Ectodermal cell (in vitro differentiated cells): ENCODE measurements around the gene VPS18.

Experiments
- H3K27ac ChIP-seq: 2 replicates; pipeline ENCODE4 v1.7.0; 2013; ENCODE audit warnings: mild to moderate bottlenecking, low read depth, low read length; ENCODE audit not compliant: insufficient read depth, poor library complexity, severe bottlenecking
- H3K27me3 ChIP-seq: 2 replicates; pipeline ENCODE4 v1.7.0; 2013; ENCODE audit warnings: mild to moderate bottlenecking, low read length; ENCODE audit not compliant: insufficient read depth, control insufficient read depth, poor library complexity, severe bottlenecking
- H3K36me3 ChIP-seq: one replicate; pipeline ENCODE4 v1.7.0; 2013; ENCODE audit warnings: low read length; ENCODE audit not compliant: control insufficient read depth, insufficient read depth
- H3K4me1 ChIP-seq: one replicate; pipeline ENCODE4 v1.7.0; 2013; ENCODE audit warnings: low read length; ENCODE audit not compliant: control insufficient read depth, insufficient read depth
- H3K4me3 ChIP-seq: 2 replicates; pipeline ENCODE4 v1.7.0; 2013; ENCODE audit warnings: low read depth, low read length, control low read depth; ENCODE audit not compliant: insufficient read depth
- H3K9me3 ChIP-seq: 2 replicates; pipeline ENCODE4 v1.7.0; 2013; ENCODE audit warnings: mild to moderate bottlenecking, low read length, moderate library complexity; ENCODE audit not compliant: control insufficient read depth
- WGBS, 2 experiments: methylation state at CpG; one replicate each; pipeline ENCODE4 v1.1.7; 2013; ENCODE audit warnings: missing lambda C conversion rate in 2 of 2; 5-methylcytosine and 5-hydroxymethylcytosine counted together

The VPS18 gene

GRCh38 chr15:40936709-40937666 lies 42.7 kb downstream of the VPS18 start:
- Histone ChIP-seq H3K36me3 (no peaks in the 10 kb centered on the region), H3K27ac (no peak overlapping the region), H3K27me3 (peaks cover 46% of the 10 kb centered on the region), H3K4me3 (no peak overlapping the region), H3K4me1 (peaks cover 18% of the 10 kb centered on the region), H3K9me3 (no peaks in the 10 kb centered on the region)
- 78 to 83% methylated on average over 15 of the region's 15 CpGs for WGBS, 2 experiments

- Histone ChIP-seq H3K9me3 (no peaks in the 10 kb centered on the region), H3K4me3 (no peak overlapping the region), H3K4me1 (peaks cover 23% of the 10 kb centered on the region), H3K27me3 (peaks cover 46% of the 10 kb centered on the region), H3K27ac (no peak overlapping the region), H3K36me3 (no peaks in the 10 kb centered on the region)
- 81 to 84% methylated on average over 19 of the region's 19 CpGs for WGBS, 2 experiments
Observed at GRCh38 chr15:40937762-40938535, 43.7 kb downstream of the VPS18 start.

GRCh38 chr15:40938536-40938870 lies 44.3 kb downstream of the VPS18 start:
- H3K27me3 ChIP-seq = peaks cover 41% of the 10 kb centered on the region

DNA sequence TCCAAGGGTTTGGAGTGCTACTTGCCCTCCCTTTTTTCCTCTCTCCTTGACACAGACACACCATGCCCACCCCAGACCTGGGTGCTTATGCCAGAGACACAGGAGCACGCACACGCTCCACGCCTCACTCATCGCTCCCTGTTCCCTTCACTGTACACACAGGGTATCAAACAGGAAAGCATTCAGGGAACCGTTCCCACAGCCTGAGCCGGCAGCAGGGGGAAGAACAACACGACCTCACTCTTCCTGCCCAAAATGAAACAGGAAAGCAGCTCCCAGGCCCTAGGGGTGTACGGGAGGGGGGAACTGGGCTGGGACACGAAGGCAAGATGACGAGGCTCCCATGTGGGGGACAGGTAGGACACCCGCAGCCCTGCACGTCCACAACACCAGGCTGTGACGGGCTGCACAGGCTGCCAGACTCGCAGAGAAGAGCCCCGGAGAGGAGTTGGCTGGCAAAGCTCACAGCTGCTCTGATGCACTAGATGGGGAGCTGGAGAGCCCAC lies 46.1 kb downstream of the VPS18 start:
- Histone ChIP-seq H3K4me3 (no peak overlapping the region), H3K9me3 (no peaks in the 10 kb centered on the region), H3K36me3 (no peaks in the 10 kb centered on the region), H3K27me3 (peaks cover 31% of the 10 kb centered on the region), H3K27ac (no peak overlapping the region), H3K4me1 (peaks cover 23% of the 10 kb centered on the region)
- 84 to 85% methylated on average over 15 of the region's 15 CpGs for WGBS, 2 experiments

More at GRCh38 chr15:40938536-40938870, 44.3 kb downstream of the VPS18 start:
- Histone ChIP-seq H3K27ac (no peak overlapping the region), H3K36me3 (no peaks in the 10 kb centered on the region), H3K4me1 (peaks cover 23% of the 10 kb centered on the region), H3K9me3 (no peaks in the 10 kb centered on the region), H3K4me3 (no peak overlapping the region)
- WGBS, 2 experiments = 92% methylated on average over 6 of the region's 6 CpGs

GRCh38 chr15:40941068-40941527 lies 46.8 kb downstream of the VPS18 start:
- Histone ChIP-seq H3K9me3 (no peaks in the 10 kb centered on the region), H3K4me3 (peak overlapping the region; percentile 29), H3K27me3 (peaks cover 28% of the 10 kb centered on the region), H3K27ac (no peak overlapping the region), H3K4me1 (peaks cover 23% of the 10 kb centered on the region), H3K36me3 (no peaks in the 10 kb centered on the region)
- WGBS, 2 experiments = 23 to 29% methylated on average over 7 of the region's 7 CpGs

DNA sequence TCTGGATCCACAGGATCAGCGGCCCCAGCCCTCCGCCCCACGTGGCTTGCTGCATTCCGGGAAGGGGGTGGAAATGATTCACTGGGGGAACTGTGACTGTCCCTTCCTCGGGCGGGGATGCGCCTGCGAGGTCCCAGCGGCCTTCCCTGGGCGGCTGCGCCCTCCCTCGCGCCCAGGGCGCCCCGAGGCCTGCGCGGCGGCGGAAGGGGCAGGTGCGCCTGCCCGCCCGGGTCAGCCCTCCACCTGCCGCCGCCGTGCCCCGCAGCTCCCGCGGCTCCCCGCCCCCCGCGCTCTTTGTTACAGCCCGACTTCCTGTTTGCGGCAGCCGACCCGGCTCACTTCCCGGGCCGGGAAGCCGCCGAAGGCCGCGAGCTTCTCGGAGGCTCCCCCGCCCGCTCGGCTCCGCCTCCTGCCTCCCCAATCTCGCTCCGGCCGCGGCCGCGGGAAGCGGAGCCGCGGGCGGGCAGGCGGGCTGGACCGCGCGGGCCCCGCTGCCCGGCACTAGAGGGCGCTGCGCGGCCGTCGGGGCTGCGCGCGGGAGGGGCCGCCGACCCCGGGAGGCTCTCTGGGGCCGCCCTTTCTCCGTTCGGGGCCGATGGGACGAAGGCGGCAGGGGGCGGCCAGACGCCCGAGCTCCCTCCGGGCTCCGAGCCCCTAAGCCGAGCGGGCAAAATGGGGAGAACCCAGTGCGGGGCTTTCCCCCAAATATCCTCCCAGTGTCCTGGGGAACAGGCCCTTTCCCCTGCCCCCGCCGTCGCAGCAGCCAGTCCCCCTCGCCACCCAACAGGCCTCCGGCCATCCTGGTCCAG lies 47.5 kb downstream of the VPS18 start:
- Histone ChIP-seq H3K4me1 (peaks cover 21% of the 10 kb centered on the region), H3K27me3 (peaks cover 28% of the 10 kb centered on the region), H3K27ac (no peak overlapping the region), H3K36me3 (no peaks in the 10 kb centered on the region), H3K4me3 (peak overlapping the region; percentile 29), H3K9me3 (no peaks in the 10 kb centered on the region)
- WGBS, 2 experiments = 2% methylated on average over 92 of the region's 92 CpGs

DNA sequence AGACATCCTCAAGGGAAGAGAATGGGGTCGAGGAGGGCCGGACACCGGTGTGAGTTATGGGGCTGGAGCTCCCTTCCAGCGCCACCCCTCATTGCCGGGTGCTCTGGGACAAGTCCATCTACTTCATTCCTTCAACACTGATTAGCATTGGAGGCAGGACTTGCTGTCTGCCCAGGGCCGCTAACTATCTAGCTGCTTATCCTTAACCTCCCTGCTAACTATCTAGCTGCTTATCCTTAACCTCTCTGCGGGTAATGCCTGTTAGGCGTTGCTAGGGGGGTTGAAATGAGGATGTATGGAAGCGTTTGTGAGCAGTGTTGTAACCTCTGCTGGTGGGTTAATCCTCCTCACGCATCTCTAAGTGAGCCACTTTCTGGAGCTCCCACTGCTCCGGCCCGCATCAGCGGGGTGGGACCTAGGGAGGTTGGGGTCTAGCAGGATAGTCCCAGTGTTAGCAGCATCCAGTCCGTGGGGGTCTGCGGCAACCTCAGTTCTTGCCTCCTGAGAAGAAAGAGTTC lies 48.1 kb downstream of the VPS18 start:
- 60 to 62% methylated on average over 15 of the region's 15 CpGs for WGBS, 2 experiments
- no peaks in the 10 kb centered on the region for H3K9me3 ChIP-seq
- H3K4me3 ChIP-seq = peak overlapping the region; percentile 29
- H3K27me3 ChIP-seq = peaks cover 28% of the 10 kb centered on the region
- H3K36me3 ChIP-seq = no peaks in the 10 kb centered on the region
- no peak overlapping the region for H3K27ac ChIP-seq
- H3K4me1 ChIP-seq = peaks cover 17% of the 10 kb centered on the region

GRCh38 chr15:40942878-40943277 lies 48.6 kb downstream of the VPS18 start:
- no peak overlapping the region for H3K4me3 ChIP-seq
- H3K9me3 ChIP-seq = no peaks in the 10 kb centered on the region
- H3K27me3 ChIP-seq = peaks cover 28% of the 10 kb centered on the region
- WGBS, 2 experiments = 96% methylated on average over 12 of the region's 12 CpGs
- H3K27ac ChIP-seq = no peak overlapping the region
- peaks cover 17% of the 10 kb centered on the region for H3K4me1 ChIP-seq
- H3K36me3 ChIP-seq = no peaks in the 10 kb centered on the region

- Histone ChIP-seq H3K27me3 (peaks cover 28% of the 10 kb centered on the region), H3K27ac (no peak overlapping the region), H3K4me3 (no peak overlapping the region), H3K9me3 (no peaks in the 10 kb centered on the region), H3K4me1 (peaks cover 17% of the 10 kb centered on the region), H3K36me3 (no peaks in the 10 kb centered on the region)
- 91 to 93% methylated on average over 9 of the region's 9 CpGs for WGBS, 2 experiments
Observed at GRCh38 chr15:40943764-40944365, 49.6 kb downstream of the VPS18 start.
